Endodermal cell (in vitro differentiated cells): ENCODE results near the gene MED16. TPM values are rescaled to one million over a fixed set of nuclear protein-coding genes. Genes with fewer than 3 reads are reported as not detected.

Experiments used
- DNase-seq: peaks from one replicate; pipeline ENCODE4 v3.0.0-alpha.2; 2017
- H3K27ac ChIP-seq: 2 replicates; pipeline ENCODE4 v1.5.1; 2013; ENCODE audit warnings: mild to moderate bottlenecking, low read depth, low read length, moderate library complexity
- H3K27me3 ChIP-seq: 2 replicates; pipeline ENCODE4 v1.6.1; 2013; ENCODE audit warnings: mild to moderate bottlenecking, low read length, moderate library complexity; ENCODE audit not compliant: insufficient read depth, control insufficient read depth, poor library complexity, severe bottlenecking
- H3K36me3 ChIP-seq: 2 replicates; pipeline ENCODE4 v1.7.0; 2013; ENCODE audit warnings: mild to moderate bottlenecking, low read length, moderate library complexity; ENCODE audit not compliant: control insufficient read depth, insufficient read depth
- H3K4me1 ChIP-seq: one replicate; pipeline ENCODE4 v1.7.0; 2013; ENCODE audit warnings: low read length; ENCODE audit not compliant: control insufficient read depth, insufficient read depth
- H3K4me3 ChIP-seq: 2 replicates; pipeline ENCODE4 v1.5.1; 2013; ENCODE audit warnings: mild to moderate bottlenecking, low read length, moderate library complexity
- H3K9ac ChIP-seq: 2 replicates; pipeline ENCODE4 v1.6.1; 2013; ENCODE audit warnings: mild to moderate bottlenecking, low read length, moderate library complexity; ENCODE audit not compliant: poor library complexity, severe bottlenecking; ENCODE audit errors: extremely low read depth
- H3K9me3 ChIP-seq: 2 replicates; pipeline ENCODE4 v1.6.1; 2013; ENCODE audit warnings: mild to moderate bottlenecking, low read length, moderate library complexity; ENCODE audit not compliant: control insufficient read depth
- H3K27ac Mint-ChIP-seq: 2 replicates; pipeline ENCODE4 v1.8.0; 2020; ENCODE audit warnings: mixed read lengths
- H3K27me3 Mint-ChIP-seq: 2 replicates; pipeline ENCODE4 v1.8.0; 2021; ENCODE audit warnings: mild to moderate bottlenecking, mixed read lengths; ENCODE audit not compliant: insufficient read depth
- H3K36me3 Mint-ChIP-seq: 2 replicates; pipeline ENCODE4 v1.8.0; 2020; ENCODE audit warnings: low read depth, mixed read lengths
- H3K4me1 Mint-ChIP-seq: 2 replicates; pipeline ENCODE4 v1.8.0; 2020; ENCODE audit warnings: mixed read lengths
- H3K4me3 Mint-ChIP-seq: 2 replicates; pipeline ENCODE4 v1.8.0; 2020; ENCODE audit warnings: mild to moderate bottlenecking, moderate library complexity, mixed read lengths
- H3K9me3 Mint-ChIP-seq: 2 replicates; pipeline ENCODE4 v1.8.0; 2020; ENCODE audit warnings: mild to moderate bottlenecking, mixed read lengths
- CTCF ChIP-seq: fragments of 200-600 bp; sonication (generic); conservative IDR thresholded peaks from 2 replicates; pipeline ENCODE4 v1.5.0; 2021; ENCODE audit warnings: antibody characterized with exemption, mild to moderate bottlenecking
- WGBS, 2 experiments: methylation state at CpG; one replicate each; pipeline versions ENCODE4 v1.1.5 to v1.1.7; 2013; ENCODE audit warnings: missing lambda C conversion rate in 2 of 2, mixed read lengths in 1 of 2; ENCODE audit not compliant: insufficient coverage in 1 of 2, insufficient read length in 1 of 2; 5-methylcytosine and 5-hydroxymethylcytosine counted together
- total RNA-seq, 2 donors: library from RNA; stranded (reverse); fragmentation: NEBNext Ultra II Directional in 1 of 2; extraction: Animal tissue kit (Norgen Biotek cat#: 25700) in 1 of 2; gene quantifications; 2 replicates in 1 of 2; 3 replicates in 1 of 2; pipeline ENCODE4 v1.2.1, GENCODE V29; 2021

The MED16 gene
- total RNA-seq, 2 donors from 2014 or later, result 75.8 to 92.4 TPM

- no peaks in the 10 kb centered on the region for H3K36me3 Mint-ChIP-seq
- no peak for TF ChIP-seq CTCF
- Histone ChIP-seq H3K4me1 (no peaks in the 10 kb centered on the region), H3K9ac (no peak overlapping the region), H3K27me3 (peaks cover 31% of the 10 kb centered on the region), H3K36me3 (no peaks in the 10 kb centered on the region), H3K27ac (no peak overlapping the region), H3K4me3 (no peak overlapping the region), H3K9me3 (no peaks in the 10 kb centered on the region)
- WGBS, 2 experiments, result 87 to 90% methylated on average over 17 to 37 of the region's 37 CpGs
- H3K4me1 Mint-ChIP-seq, result no peaks in the 10 kb centered on the region
- peaks cover 49% of the 10 kb centered on the region for H3K27me3 Mint-ChIP-seq
- no peak for DNase-seq
- H3K4me3 Mint-ChIP-seq, result no peak overlapping the region
- no peaks in the 10 kb centered on the region for H3K9me3 Mint-ChIP-seq
- H3K27ac Mint-ChIP-seq, result no peak overlapping the region
Observed at GRCh38 chr19:845707-846521, 47.1 kb downstream of the MED16 start.

- Mint-ChIP-seq H3K4me1 (no peaks in the 10 kb centered on the region), H3K36me3 (no peaks in the 10 kb centered on the region), H3K27ac (no peak overlapping the region), H3K27me3 (peaks cover 49% of the 10 kb centered on the region), H3K9me3 (no peaks in the 10 kb centered on the region), H3K4me3 (no peak overlapping the region)
- Histone ChIP-seq H3K4me3 (no peak overlapping the region), H3K36me3 (no peaks in the 10 kb centered on the region), H3K27me3 (peaks cover 31% of the 10 kb centered on the region), H3K27ac (no peak overlapping the region), H3K9me3 (no peaks in the 10 kb centered on the region), H3K9ac (no peak overlapping the region), H3K4me1 (no peaks in the 10 kb centered on the region)
- DNase-seq, result no peak
- 55 to 69% methylated on average over 6 to 11 of the region's 11 CpGs for WGBS, 2 experiments
- TF ChIP-seq CTCF, result no peak
Observed at GRCh38 chr19:844546-844971, 48.4 kb downstream of the MED16 start.

- no peaks in the 10 kb centered on the region for H3K4me1 Mint-ChIP-seq
- TF ChIP-seq CTCF, result no peak
- Histone ChIP-seq H3K9me3 (no peaks in the 10 kb centered on the region), H3K27ac (no peak overlapping the region), H3K27me3 (peaks cover 31% of the 10 kb centered on the region), H3K4me1 (no peaks in the 10 kb centered on the region), H3K9ac (no peak overlapping the region), H3K36me3 (no peaks in the 10 kb centered on the region), H3K4me3 (no peak overlapping the region)
- no peaks in the 10 kb centered on the region for H3K9me3 Mint-ChIP-seq
- H3K27me3 Mint-ChIP-seq, result peaks cover 49% of the 10 kb centered on the region
- H3K36me3 Mint-ChIP-seq, result no peaks in the 10 kb centered on the region
- DNase-seq, result no peak
- no peak overlapping the region for H3K27ac Mint-ChIP-seq
- no peak overlapping the region for H3K4me3 Mint-ChIP-seq
- 15 to 18% methylated on average over 17 to 43 of the region's 70 CpGs for WGBS, 2 experiments
Observed at GRCh38 chr19:843836-844545, 49.0 kb downstream of the MED16 start.
